ENCODE measurements around the gene PNPLA8. TPM values are rescaled to one million over a fixed set of nuclear protein-coding genes. Genes with fewer than 3 reads are reported as not detected.

Gene PNPLA8
- total and polyA plus RNA-seq, 2 donors (not counting 1 experiment from before 2014, with no cell fraction given) = 12.3 to 57.3 TPM

- H3K79me2 ChIP-seq (ENCODE audit: control insufficient read depth, insufficient read depth, low read length) = no peaks in the 10 kb centered on the region
- Mint-ChIP-seq H3K9me3 (ENCODE audit: insufficient read depth) (no peaks in the 10 kb centered on the region), H3K4me3 (no peak overlapping the region), H3K27ac (no peak overlapping the region), H3K27me3 (peaks cover 23% of the 10 kb centered on the region), H3K4me1 (no peaks in the 10 kb centered on the region)
- intact Hi-C loops (cut with micrococcal nuclease) = no loop called here
- WGBS (ENCODE audit: insufficient coverage) = no CpG with 5 or more reads among the region's 3 CpGs
- ATAC-seq (ENCODE audit: low read depth) (no peak), DNase-seq (no peak)
- H3K9me3 ChIP-seq (ENCODE audit: control extremely low read depth in 1 of 3, control insufficient read depth in 2 of 3, insufficient read depth in 1 of 3, low read length in 2 of 3) = no peaks in the 10 kb centered on the region
- no peak overlapping the region for H3K4me2 ChIP-seq (replicated peaks; ENCODE audit: low read depth, low read length, poor library complexity, severe bottlenecking)
- H2AFZ ChIP-seq (ENCODE audit: insufficient read depth, low read depth, low read length, poor library complexity, severe bottlenecking) = no peak overlapping the region
- no peaks in the 10 kb centered on the region for H3K4me1 ChIP-seq (ENCODE audit: control insufficient read depth in 2 of 2, insufficient read depth in 2 of 2, low read length in 2 of 2)
- H3K9ac ChIP-seq (ENCODE audit: low read length) = no peak overlapping the region
- no peaks in the 10 kb centered on the region for H4K20me1 ChIP-seq (ENCODE audit: control insufficient read depth, insufficient read depth, low read length, poor library complexity, severe bottlenecking)
- H3K36me3 ChIP-seq (replicated peaks in 1 of 2; ENCODE audit: control extremely low read depth in 1 of 2, control insufficient read depth in 1 of 2, extremely low read depth in 1 of 2, insufficient read depth in 2 of 2, low read length in 1 of 2) = no peaks in the 10 kb centered on the region
- POLR2A ChIA-PET = no interaction called here
- peaks cover 0 to 16% (median 5%) of the 10 kb centered on the region in 4 experiments for H3K27me3 ChIP-seq (replicated peaks in 1 of 4; ENCODE audit: control extremely low read depth in 1 of 4, control insufficient read depth in 3 of 4, insufficient read depth in 4 of 4, low read length in 3 of 4)
- no peak overlapping the region for H3K27ac ChIP-seq (ENCODE audit: low read length in 2 of 2)
- TF ChIP-seq CTCF (IDR thresholded peaks at IDR 0.05) (no peak), EZH2 (IDR thresholded peaks at IDR 0.05; ENCODE audit: borderline replicate concordance, insufficient read depth, low read depth, low read length, poor library complexity, severe bottlenecking) (no peak)
- CTCF ChIA-PET = interaction anchor here (0.6 kb wide), 1 partner anchor 32 kb away, joined by 3 read pairs; no protein-coding TSS in a partner anchor
- no peak overlapping the region for H3K4me3 ChIP-seq (ENCODE audit: control extremely low read depth in 1 of 5, extremely low read depth in 1 of 5, insufficient read depth in 1 of 5, low read depth in 2 of 5, low read length in 4 of 5)
Measured at GRCh38 chr7:108436906-108437305, 89.0 kb downstream of the PNPLA8 start.

- Histone ChIP-seq H3K4me2 (replicated peaks; ENCODE audit: low read depth, low read length, poor library complexity, severe bottlenecking) (no peak overlapping the region), H4K20me1 (ENCODE audit: control insufficient read depth, insufficient read depth, low read length, poor library complexity, severe bottlenecking) (no peaks in the 10 kb centered on the region), H3K9ac (ENCODE audit: low read length) (no peak overlapping the region), H3K4me1 (ENCODE audit: control insufficient read depth in 2 of 2, insufficient read depth in 2 of 2, low read length in 2 of 2) (no peaks in the 10 kb centered on the region), H3K9me3 (ENCODE audit: control extremely low read depth in 1 of 3, control insufficient read depth in 2 of 3, insufficient read depth in 1 of 3, low read length in 2 of 3) (no peaks in the 10 kb centered on the region), H3K4me3 (ENCODE audit: control extremely low read depth in 1 of 5, extremely low read depth in 1 of 5, insufficient read depth in 1 of 5, low read depth in 2 of 5, low read length in 4 of 5) (no peak overlapping the region), H3K36me3 (replicated peaks in 1 of 2; ENCODE audit: control extremely low read depth in 1 of 2, control insufficient read depth in 1 of 2, extremely low read depth in 1 of 2, insufficient read depth in 2 of 2, low read length in 1 of 2) (no peaks in the 10 kb centered on the region), H2AFZ (ENCODE audit: insufficient read depth, low read depth, low read length, poor library complexity, severe bottlenecking) (no peak overlapping the region), H3K79me2 (ENCODE audit: control insufficient read depth, insufficient read depth, low read length) (no peaks in the 10 kb centered on the region), H3K27ac (ENCODE audit: low read length in 2 of 2) (no peak overlapping the region), H3K27me3 (replicated peaks in 1 of 4; ENCODE audit: control extremely low read depth in 1 of 4, control insufficient read depth in 3 of 4, insufficient read depth in 4 of 4, low read length in 3 of 4) (peaks cover 0 to 25% (median 15%) of the 10 kb centered on the region in 4 experiments)
- DNase-seq (no peak), ATAC-seq (ENCODE audit: low read depth) (no peak)
- Mint-ChIP-seq H3K27me3 (peaks cover 32% of the 10 kb centered on the region), H3K4me1 (no peaks in the 10 kb centered on the region), H3K4me3 (no peak overlapping the region), H3K27ac (no peak overlapping the region), H3K9me3 (ENCODE audit: insufficient read depth) (no peaks in the 10 kb centered on the region)
- POLR2A ChIA-PET = no interaction called here
- WGBS (ENCODE audit: insufficient coverage) = 65% methylated on average over 2 of the region's 2 CpGs
- no peak for TF ChIP-seq CTCF (IDR thresholded peaks at IDR 0.05)
- TF ChIP-seq EZH2 (IDR thresholded peaks at IDR 0.05; ENCODE audit: borderline replicate concordance, insufficient read depth, low read depth, low read length, poor library complexity, severe bottlenecking) = no peak
- intact Hi-C loops (cut with micrococcal nuclease) = no loop called here
- CTCF ChIA-PET = no interaction called here
Measured at GRCh38 chr7:108434010-108434409, 91.9 kb downstream of the PNPLA8 start.

Measured in B cell (primary cell).